ENCODE data around the gene BACH1. TPM values are rescaled to one million over a fixed set of nuclear protein-coding genes. Genes with fewer than 3 reads are reported as not detected.
"Not testable (repeated sequence)": the region's sequence is repeated elsewhere in the genome, so short reads cannot be mapped to it uniquely, and the experiment has no call there.

The BACH1 gene
- total RNA-seq, 1 donor from 2014 or later: 83.2 TPM

DNA sequence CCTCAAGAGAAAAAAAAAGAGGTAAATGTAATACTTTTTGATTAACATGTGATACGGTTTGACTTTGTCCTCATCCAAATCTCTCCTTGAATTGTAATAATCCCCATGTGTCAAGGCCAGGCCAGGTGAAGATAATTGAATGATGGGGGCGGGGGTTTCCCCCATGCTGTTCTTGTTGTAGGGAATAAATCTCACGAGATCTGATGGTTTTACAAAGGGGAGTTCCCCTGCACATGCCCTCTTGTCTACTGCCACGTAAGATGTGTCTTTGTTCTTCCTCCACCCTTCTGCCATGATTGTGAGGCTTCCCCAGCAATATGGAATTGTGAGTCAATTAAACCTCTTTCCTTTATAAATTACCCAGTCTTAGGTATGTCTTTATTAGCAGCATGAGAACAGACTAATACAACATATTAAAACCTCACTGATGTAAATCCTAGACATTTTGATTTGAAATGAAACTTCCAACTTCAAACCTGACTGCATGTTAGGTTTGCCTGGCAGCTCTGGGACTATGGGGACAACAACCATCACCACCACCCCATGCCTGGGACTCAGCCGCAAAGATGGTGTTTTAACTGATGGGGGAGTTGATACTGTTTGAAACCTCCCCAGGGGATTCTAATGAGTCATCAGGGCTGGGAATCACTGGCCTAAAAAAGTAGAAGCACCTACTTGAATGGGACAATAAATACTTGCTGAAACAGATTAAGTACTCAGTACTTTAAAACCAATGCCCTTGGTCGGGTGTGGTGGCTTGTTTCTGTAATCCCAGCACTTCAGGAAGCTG, 32.8 kb upstream of the BACH1 start:
- DNase-seq (ENCODE audit: low spot score, unreplicated experiment): no peak
- Mint-ChIP-seq H3K27ac (no peak overlapping the region), H3K36me3 (ENCODE audit: insufficient read depth) (no peaks in the 10 kb centered on the region), H3K9me3 (ENCODE audit: low read depth) (no peaks in the 10 kb centered on the region), H3K4me1 (ENCODE audit: low read depth) (no peaks in the 10 kb centered on the region), H3K27me3 (peaks cover 3% of the 10 kb centered on the region), H3K4me3 (ENCODE audit: low read depth) (no peak overlapping the region)
- TF ChIP-seq, protein P1, sequence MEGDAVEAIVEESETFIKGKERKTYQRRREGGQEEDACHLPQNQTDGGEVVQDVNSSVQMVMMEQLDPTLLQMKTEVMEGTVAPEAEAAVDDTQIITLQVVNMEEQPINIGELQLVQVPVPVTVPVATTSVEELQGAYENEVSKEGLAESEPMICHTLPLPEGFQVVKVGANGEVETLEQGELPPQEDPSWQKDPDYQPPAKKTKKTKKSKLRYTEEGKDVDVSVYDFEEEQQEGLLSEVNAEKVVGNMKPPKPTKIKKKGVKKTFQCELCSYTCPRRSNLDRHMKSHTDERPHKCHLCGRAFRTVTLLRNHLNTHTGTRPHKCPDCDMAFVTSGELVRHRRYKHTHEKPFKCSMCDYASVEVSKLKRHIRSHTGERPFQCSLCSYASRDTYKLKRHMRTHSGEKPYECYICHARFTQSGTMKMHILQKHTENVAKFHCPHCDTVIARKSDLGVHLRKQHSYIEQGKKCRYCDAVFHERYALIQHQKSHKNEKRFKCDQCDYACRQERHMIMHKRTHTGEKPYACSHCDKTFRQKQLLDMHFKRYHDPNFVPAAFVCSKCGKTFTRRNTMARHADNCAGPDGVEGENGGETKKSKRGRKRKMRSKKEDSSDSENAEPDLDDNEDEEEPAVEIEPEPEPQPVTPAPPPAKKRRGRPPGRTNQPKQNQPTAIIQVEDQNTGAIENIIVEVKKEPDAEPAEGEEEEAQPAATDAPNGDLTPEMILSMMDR (IDR thresholded peaks at IDR 0.05; ENCODE audit: unreplicated experiment): no peak

DNA sequence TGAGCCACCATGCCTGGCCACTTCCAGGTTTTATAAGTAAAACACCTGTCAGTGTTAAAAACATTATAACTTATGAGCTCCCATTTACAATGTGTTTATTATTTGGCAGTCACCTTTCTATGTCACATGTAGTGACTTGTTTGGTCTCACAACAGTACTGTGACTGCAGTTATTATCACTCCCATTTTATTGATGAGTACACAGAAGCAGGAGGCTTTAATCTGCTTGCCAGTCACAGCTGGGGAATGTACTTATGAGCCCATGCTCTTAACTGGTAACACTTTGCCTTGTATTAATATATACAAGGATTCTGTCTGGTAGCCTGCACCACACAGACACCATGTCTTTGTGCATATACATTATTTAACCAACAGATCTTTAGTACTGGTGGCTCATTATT, 31.1 kb upstream of the BACH1 start:
- no peaks in the 10 kb centered on the region for H3K36me3 Mint-ChIP-seq (ENCODE audit: insufficient read depth)

GRCh38 chr21:29271927-29272333, 26.8 kb upstream of the BACH1 start:
- H3K27ac Mint-ChIP-seq: no peak overlapping the region
- H3K4me3 Mint-ChIP-seq (ENCODE audit: low read depth): no peak overlapping the region
- TF ChIP-seq, protein P1 (IDR thresholded peaks at IDR 0.05; ENCODE audit: unreplicated experiment): no peak

More for the DNA sequence above, 31.1 kb upstream of the BACH1 start:
- TF ChIP-seq, protein P1 (IDR thresholded peaks at IDR 0.05; ENCODE audit: unreplicated experiment): no peak
- no peak for DNase-seq (ENCODE audit: low spot score, unreplicated experiment)
- Mint-ChIP-seq H3K9me3 (ENCODE audit: low read depth) (no peaks in the 10 kb centered on the region), H3K27ac (no peak overlapping the region), H3K4me3 (ENCODE audit: low read depth) (no peak overlapping the region), H3K27me3 (peaks cover 1% of the 10 kb centered on the region), H3K4me1 (ENCODE audit: low read depth) (no peaks in the 10 kb centered on the region)

GRCh38 chr21:29277442-29277841, 21.3 kb upstream of the BACH1 start:
- Mint-ChIP-seq H3K27ac (no peak overlapping the region), H3K4me1 (ENCODE audit: low read depth) (no peaks in the 10 kb centered on the region), H3K27me3 (no peaks in the 10 kb centered on the region), H3K4me3 (ENCODE audit: low read depth) (no peak overlapping the region), H3K9me3 (ENCODE audit: low read depth) (no peaks in the 10 kb centered on the region), H3K36me3 (ENCODE audit: insufficient read depth) (no peaks in the 10 kb centered on the region)
- no peak for DNase-seq (ENCODE audit: low spot score, unreplicated experiment)
- TF ChIP-seq, protein P1 (IDR thresholded peaks at IDR 0.05; ENCODE audit: unreplicated experiment): no peak

More at GRCh38 chr21:29271927-29272333, 26.8 kb upstream of the BACH1 start:
- H3K27me3 Mint-ChIP-seq: no peaks in the 10 kb centered on the region
- no peaks in the 10 kb centered on the region for H3K4me1 Mint-ChIP-seq (ENCODE audit: low read depth)
- no peaks in the 10 kb centered on the region for H3K9me3 Mint-ChIP-seq (ENCODE audit: low read depth)
- no peaks in the 10 kb centered on the region for H3K36me3 Mint-ChIP-seq (ENCODE audit: insufficient read depth)
- no peak for DNase-seq (ENCODE audit: low spot score, unreplicated experiment)

DNA sequence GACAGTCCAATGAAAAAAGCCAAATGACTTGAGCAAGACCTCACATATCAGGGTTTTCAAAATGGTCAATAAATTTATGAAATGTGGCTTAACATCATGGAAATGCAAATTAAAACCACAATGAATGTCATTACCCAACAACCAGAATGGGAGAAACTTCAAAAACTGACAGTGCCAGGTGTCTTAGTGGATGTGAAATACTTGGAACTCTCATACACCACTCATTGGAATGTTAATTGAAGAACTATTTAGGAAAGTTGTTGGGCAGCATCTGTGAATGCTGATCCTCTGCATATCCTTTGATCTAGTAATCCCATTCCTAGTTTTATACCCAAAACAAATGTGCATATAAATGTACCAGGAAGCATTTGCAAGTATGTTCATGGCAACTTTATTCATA, 19.2 kb upstream of the BACH1 start:
- DNase-seq (ENCODE audit: low spot score, unreplicated experiment): no peak

GRCh38 chr21:29281801-29282200, 16.9 kb upstream of the BACH1 start:
- not testable (repeated sequence) for H3K27me3 Mint-ChIP-seq; H3K36me3 Mint-ChIP-seq (ENCODE audit: insufficient read depth); H3K27ac Mint-ChIP-seq; H3K4me1 Mint-ChIP-seq (ENCODE audit: low read depth); DNase-seq (ENCODE audit: low spot score, unreplicated experiment); H3K4me3 Mint-ChIP-seq (ENCODE audit: low read depth); H3K9me3 Mint-ChIP-seq (ENCODE audit: low read depth)

More for the DNA sequence above, 19.2 kb upstream of the BACH1 start:
- no peaks in the 10 kb centered on the region for H3K27me3 Mint-ChIP-seq
- TF ChIP-seq, protein P1 (IDR thresholded peaks at IDR 0.05; ENCODE audit: unreplicated experiment): no peak
- H3K9me3 Mint-ChIP-seq (ENCODE audit: low read depth): no peaks in the 10 kb centered on the region
- no peaks in the 10 kb centered on the region for H3K4me1 Mint-ChIP-seq (ENCODE audit: low read depth)
- H3K4me3 Mint-ChIP-seq (ENCODE audit: low read depth): no peak overlapping the region
- H3K36me3 Mint-ChIP-seq (ENCODE audit: insufficient read depth): no peaks in the 10 kb centered on the region
- H3K27ac Mint-ChIP-seq: no peak overlapping the region
